ENCODE results near the gene AP1S1.

GRCh38 chr7:101179713-101180112 lies 25.4 kb downstream of the AP1S1 start:
- no peak for TF ChIP-seq GATA3 (IDR thresholded peaks at IDR 0.05; ENCODE audit: low read depth, low read length)
- TF ChIP-seq GATA2 (IDR thresholded peaks at IDR 0.05; ENCODE audit: low read depth, low read length): no peak
